GM18511 (cell line): ENCODE results near the gene PLCXD1.
"Not testable (repeated sequence)": the region's sequence is repeated elsewhere in the genome, so short reads cannot be mapped to it uniquely, and the experiment has no call there.

Source experiments
- ATAC-seq: cut with Tn5 transposase; IDR thresholded peaks from one replicate; pipeline ENCODE4 v1.9.1; 2021; ENCODE audit warnings: mild to moderate bottlenecking, moderate library complexity; ENCODE audit not compliant: unreplicated experiment

Gene PLCXD1

DNA sequence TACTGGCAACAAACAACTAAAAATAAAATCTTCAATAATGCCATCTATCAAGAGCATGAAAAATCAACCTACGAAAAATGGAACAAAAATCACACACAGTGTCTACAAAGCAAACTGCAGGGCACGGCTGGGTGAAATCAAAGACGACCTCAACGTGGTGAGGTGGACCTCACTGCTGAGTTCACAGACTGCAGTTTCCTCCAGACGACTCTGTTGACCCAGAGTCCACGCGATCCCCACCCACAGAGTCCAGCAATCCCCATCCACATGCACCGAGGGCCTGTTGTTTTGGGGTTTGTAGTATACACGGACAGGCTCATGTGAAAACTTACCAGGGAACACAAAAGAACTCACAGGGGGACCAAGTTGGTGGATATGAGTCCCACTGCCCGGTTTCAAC lies 68.5 kb downstream of the PLCXD1 start:
- ATAC-seq, result no peak

- no peak for ATAC-seq
Observed at GRCh38 chrX:350148-350533, 69.0 kb downstream of the PLCXD1 start.

GRCh38 chrX:350534-351323 lies 69.5 kb downstream of the PLCXD1 start:
- no peak for ATAC-seq

GRCh38 chrX:351324-351641 lies 70.1 kb downstream of the PLCXD1 start:
- ATAC-seq, result not testable (repeated sequence)

DNA sequence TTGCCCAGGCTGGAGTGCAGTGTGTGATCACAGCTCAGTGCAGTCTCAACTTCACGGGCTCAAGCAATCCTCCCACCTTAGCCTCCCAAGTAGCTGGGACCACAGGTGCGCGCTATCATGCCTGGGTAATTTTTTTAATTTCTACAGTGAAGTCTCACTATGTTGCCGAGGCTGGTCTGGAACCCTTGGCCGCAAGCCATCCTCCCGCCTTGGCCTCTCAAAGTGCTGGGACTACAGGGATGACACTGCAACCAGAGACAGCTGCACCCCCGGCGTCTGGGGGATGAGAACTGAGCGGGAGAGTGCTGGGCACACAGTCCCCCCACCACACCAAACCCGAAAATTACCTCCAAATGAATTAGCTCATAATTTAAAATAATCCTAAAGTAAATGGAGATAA lies 70.6 kb downstream of the PLCXD1 start:
- no peak for ATAC-seq

- no peak for ATAC-seq
Observed at GRCh38 chrX:352181-352580, 71.0 kb downstream of the PLCXD1 start.

DNA sequence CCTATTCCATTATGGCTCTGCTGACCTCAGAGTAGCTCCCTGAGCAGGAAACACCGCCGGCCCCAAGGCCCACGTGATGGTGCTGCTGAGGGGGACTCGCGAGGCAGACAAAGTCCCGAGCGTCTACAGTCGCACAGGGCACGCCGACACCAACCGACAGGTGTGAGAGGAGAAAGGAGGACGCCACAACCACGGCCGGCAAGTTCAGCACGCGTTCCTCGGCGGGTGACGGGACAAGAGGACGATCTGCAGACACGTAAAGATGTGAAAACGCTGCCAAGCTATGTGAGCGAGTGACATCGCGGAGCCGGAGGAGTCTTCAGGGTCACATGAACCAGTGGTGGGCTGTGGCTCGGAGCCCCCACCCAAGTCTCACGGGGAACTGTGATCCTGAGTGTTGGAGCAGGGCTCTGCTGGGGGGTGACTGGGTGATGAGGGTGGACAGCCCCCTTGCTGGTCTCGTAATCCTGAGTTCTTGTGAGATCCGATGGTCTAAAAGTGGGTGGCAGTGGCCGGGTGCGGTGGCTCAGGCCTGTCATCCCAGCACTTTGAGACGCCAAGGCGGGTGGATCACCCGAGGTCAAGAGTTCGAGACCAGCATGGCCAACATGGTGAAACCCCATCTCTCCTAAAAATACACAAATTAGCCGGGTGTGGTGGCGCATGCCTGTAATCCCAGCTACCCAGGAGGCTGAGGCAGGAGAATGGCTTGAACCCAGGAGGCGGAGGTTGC lies 71.6 kb downstream of the PLCXD1 start:
- ATAC-seq, result no peak
